ENCODE results near the gene DCST2.

DCST2 gene

DNA sequence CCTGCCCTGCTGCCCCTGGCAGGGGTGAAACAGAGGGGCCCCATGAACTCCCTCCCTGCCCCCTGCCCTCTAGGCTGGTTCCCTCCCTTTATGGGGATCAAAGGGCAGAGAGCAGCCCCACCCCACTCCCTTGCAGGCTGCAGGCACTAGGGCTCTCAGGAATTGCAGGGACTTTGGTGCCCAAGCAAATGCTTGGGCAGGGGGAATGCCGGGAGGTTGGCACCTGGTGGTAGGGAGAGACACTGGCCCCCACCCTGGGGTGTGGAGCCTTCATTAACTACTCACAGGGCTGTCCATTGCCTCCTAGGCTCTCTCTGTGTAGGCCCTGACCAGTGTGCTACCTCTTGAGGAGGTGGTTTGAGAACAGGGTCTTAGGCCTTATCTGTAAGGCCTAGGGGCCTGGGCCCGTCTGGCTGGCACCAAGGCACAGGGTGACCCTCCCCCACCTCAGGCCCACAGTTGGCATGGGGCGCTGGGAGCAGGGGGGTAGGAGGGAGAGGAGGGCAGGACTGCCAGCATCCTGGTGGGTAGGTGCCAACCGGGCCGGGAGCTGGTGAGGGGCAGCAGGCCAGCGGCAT is 26.2 kb downstream of the DCST2 start:
- Histone ChIP-seq H3K27me3 (replicated peaks in 2 of 5; ENCODE audit: control insufficient read depth in 4 of 5, insufficient read depth in 5 of 5, low read length in 4 of 5) (no peaks in the 10 kb centered on the region), H3K9me3 (ENCODE audit: control extremely low read depth in 1 of 5, control insufficient read depth in 4 of 5, insufficient read depth in 2 of 5, low read depth in 1 of 5, low read length in 4 of 5) (no peaks in the 10 kb centered on the region), H3K4me1 (ENCODE audit: control extremely low read depth in 1 of 4, control insufficient read depth in 4 of 4, insufficient read depth in 4 of 4, low read length in 3 of 4) (peaks cover 11 to 95% (median 83%) of the 10 kb centered on the region in 4 experiments), H3K4me3 (ENCODE audit: control insufficient read depth in 1 of 7, extremely low read depth in 1 of 7, insufficient read depth in 4 of 7, low read depth in 2 of 7, low read length in 6 of 7) (peak overlapping the region in 1 of 7 experiments; percentile 7), H3K36me3 (ENCODE audit: control insufficient read depth in 4 of 4, insufficient read depth in 4 of 4, low read length in 3 of 4) (no peaks in the 10 kb centered on the region), H3K27ac (ENCODE audit: insufficient read depth in 1 of 2, low read depth in 1 of 2, low read length in 2 of 2, poor library complexity in 1 of 2, severe bottlenecking in 2 of 2) (no peak overlapping the region)
- DNase-seq: no peak
- 70% methylated on average over 2 of the region's 6 CpGs for WGBS (ENCODE audit: insufficient coverage)
- POLR2A ChIA-PET: interaction anchor here (0.7 to 1.1 kb wide), 2 partner anchors 8 to 52 kb away, joined by 3 to 4 read pairs; partner anchors contain the start of gene PBXIP1
- CTCF ChIA-PET: interaction anchor here (0.7 to 4.2 kb wide), 12 partner anchors 7 to 71 kb away, joined by 3 to 33 read pairs (median 6); partner anchors contain the start of genes PBXIP1 and PMVK

GRCh38 chr1:155006601-155007101 is 26.9 kb downstream of the DCST2 start:
- ChIA-PET POLR2A (interaction anchor here (0.7 kb wide), 2 partner anchors 33 to 37 kb away, joined by 3 read pairs; no protein-coding TSS in a partner anchor), CTCF (interaction anchor here (0.7 to 4.2 kb wide), 8 partner anchors 8 to 38 kb away, joined by 3 to 33 read pairs (median 8); no protein-coding TSS in a partner anchor)
- WGBS (ENCODE audit: insufficient coverage): no CpG with 5 or more reads among the region's 2 CpGs
- Histone ChIP-seq H3K4me3 (ENCODE audit: control insufficient read depth in 1 of 7, extremely low read depth in 1 of 7, insufficient read depth in 4 of 7, low read depth in 2 of 7, low read length in 6 of 7) (no peak overlapping the region), H3K4me1 (ENCODE audit: control extremely low read depth in 1 of 4, control insufficient read depth in 4 of 4, insufficient read depth in 4 of 4, low read length in 3 of 4) (peaks cover 11 to 91% (median 78%) of the 10 kb centered on the region in 4 experiments), H3K27ac (ENCODE audit: insufficient read depth in 1 of 2, low read depth in 1 of 2, low read length in 2 of 2, poor library complexity in 1 of 2, severe bottlenecking in 2 of 2) (no peak overlapping the region), H3K9me3 (ENCODE audit: control extremely low read depth in 1 of 5, control insufficient read depth in 4 of 5, insufficient read depth in 2 of 5, low read depth in 1 of 5, low read length in 4 of 5) (no peaks in the 10 kb centered on the region), H3K27me3 (replicated peaks in 2 of 5; ENCODE audit: control insufficient read depth in 4 of 5, insufficient read depth in 5 of 5, low read length in 4 of 5) (no peaks in the 10 kb centered on the region), H3K36me3 (ENCODE audit: control insufficient read depth in 4 of 4, insufficient read depth in 4 of 4, low read length in 3 of 4) (no peaks in the 10 kb centered on the region)
- peak; percentile 34 to 74 (median 68) for DNase-seq

GRCh38 chr1:155005076-155006011 is 28.2 kb downstream of the DCST2 start:
- H3K4me1 ChIP-seq (ENCODE audit: control extremely low read depth in 1 of 4, control insufficient read depth in 4 of 4, insufficient read depth in 4 of 4, low read length in 3 of 4): peaks cover 11 to 90% (median 79%) of the 10 kb centered on the region in 4 experiments

GRCh38 chr1:155004352-155005075 is 29.1 kb downstream of the DCST2 start:
- CTCF ChIA-PET: interaction anchor here (0.8 to 14.0 kb wide), 4 partner anchors 13 to 40 kb away, joined by 3 to 320 read pairs (median 118); partner anchors contain the start of genes CKS1B, FLAD1 and SHC1
- Histone ChIP-seq H3K27ac (ENCODE audit: insufficient read depth in 1 of 2, low read depth in 1 of 2, low read length in 2 of 2, poor library complexity in 1 of 2, severe bottlenecking in 2 of 2) (peak overlapping the region in 1 of 2 experiments; percentile 78), H3K9me3 (ENCODE audit: control extremely low read depth in 1 of 5, control insufficient read depth in 4 of 5, insufficient read depth in 2 of 5, low read depth in 1 of 5, low read length in 4 of 5) (no peaks in the 10 kb centered on the region), H3K36me3 (ENCODE audit: control insufficient read depth in 4 of 4, insufficient read depth in 4 of 4, low read length in 3 of 4) (no peaks in the 10 kb centered on the region), H3K27me3 (replicated peaks in 2 of 5; ENCODE audit: control insufficient read depth in 4 of 5, insufficient read depth in 5 of 5, low read length in 4 of 5) (no peaks in the 10 kb centered on the region), H3K4me3 (ENCODE audit: control insufficient read depth in 1 of 7, extremely low read depth in 1 of 7, insufficient read depth in 4 of 7, low read depth in 2 of 7, low read length in 6 of 7) (peak overlapping the region in 6 of 7 experiments; percentile 23 to 95 (median 85)), H3K4me1 (ENCODE audit: control extremely low read depth in 1 of 4, control insufficient read depth in 4 of 4, insufficient read depth in 4 of 4, low read length in 3 of 4) (peaks cover 14 to 90% (median 82%) of the 10 kb centered on the region in 4 experiments)
- POLR2A ChIA-PET: no interaction called here
- 88% methylated on average over 3 of the region's 5 CpGs for WGBS (ENCODE audit: insufficient coverage)
- DNase-seq: no peak

More at GRCh38 chr1:155005076-155006011, 28.2 kb downstream of the DCST2 start:
- Histone ChIP-seq H3K36me3 (ENCODE audit: control insufficient read depth in 4 of 4, insufficient read depth in 4 of 4, low read length in 3 of 4) (no peaks in the 10 kb centered on the region), H3K9me3 (ENCODE audit: control extremely low read depth in 1 of 5, control insufficient read depth in 4 of 5, insufficient read depth in 2 of 5, low read depth in 1 of 5, low read length in 4 of 5) (no peaks in the 10 kb centered on the region), H3K4me3 (ENCODE audit: control insufficient read depth in 1 of 7, extremely low read depth in 1 of 7, insufficient read depth in 4 of 7, low read depth in 2 of 7, low read length in 6 of 7) (peak overlapping the region in 3 of 7 experiments; percentile 32 to 95 (median 37)), H3K27ac (ENCODE audit: insufficient read depth in 1 of 2, low read depth in 1 of 2, low read length in 2 of 2, poor library complexity in 1 of 2, severe bottlenecking in 2 of 2) (peak overlapping the region in 1 of 2 experiments; percentile 78), H3K27me3 (replicated peaks in 2 of 5; ENCODE audit: control insufficient read depth in 4 of 5, insufficient read depth in 5 of 5, low read length in 4 of 5) (no peaks in the 10 kb centered on the region)
- CTCF ChIA-PET: interaction anchor here (0.7 to 14.0 kb wide), 8 partner anchors 9 to 34 kb away, joined by 3 to 320 read pairs (median 9); partner anchors contain the start of genes CKS1B, FLAD1 and SHC1
- no peak for DNase-seq
- WGBS (ENCODE audit: insufficient coverage): 100% methylated on average over 1 of the region's 17 CpGs
- POLR2A ChIA-PET: interaction anchor here (0.7 kb wide), 2 partner anchors 34 to 36 kb away, joined by 3 read pairs; no protein-coding TSS in a partner anchor

DNA sequence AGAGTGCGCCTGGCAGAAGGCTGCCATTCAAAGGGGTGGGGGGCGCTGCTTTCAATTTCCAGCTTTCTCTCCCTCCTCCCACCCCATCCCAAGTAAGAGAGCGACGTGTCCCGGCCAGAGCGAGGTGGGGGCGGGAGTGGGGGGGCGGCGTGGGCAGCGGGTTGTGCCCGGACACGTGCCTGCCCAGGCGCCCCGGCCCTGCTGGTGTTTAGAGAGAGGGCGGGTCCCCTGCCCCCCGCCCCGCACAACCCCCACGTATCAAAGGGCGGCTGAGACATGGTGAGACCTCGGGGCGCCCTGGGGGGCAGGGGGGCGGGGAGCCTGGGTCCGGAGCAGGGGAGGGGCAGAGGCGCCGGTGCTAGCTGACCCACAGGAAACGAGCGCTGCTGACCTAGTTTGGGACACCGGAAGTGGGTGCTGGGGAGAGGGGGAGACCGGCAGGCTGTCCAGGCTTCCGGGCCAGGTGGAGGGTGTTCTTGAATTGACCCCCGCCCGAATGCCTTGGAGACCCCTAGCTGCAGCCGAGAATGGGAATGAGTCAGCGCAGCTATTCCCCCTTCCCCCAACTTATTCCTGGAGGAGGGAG is 29.7 kb downstream of the DCST2 start:
- DNase-seq: no peak
- POLR2A ChIA-PET: interaction anchor here (1.2 kb wide), 1 partner anchor 8 kb away, joined by 3 read pairs; no protein-coding TSS in a partner anchor
- peaks cover 14 to 90% (median 87%) of the 10 kb centered on the region in 4 experiments for H3K4me1 ChIP-seq (ENCODE audit: control extremely low read depth in 1 of 4, control insufficient read depth in 4 of 4, insufficient read depth in 4 of 4, low read length in 3 of 4)

More for the DNA sequence above, 29.7 kb downstream of the DCST2 start:
- Histone ChIP-seq H3K4me3 (ENCODE audit: control insufficient read depth in 1 of 7, extremely low read depth in 1 of 7, insufficient read depth in 4 of 7, low read depth in 2 of 7, low read length in 6 of 7) (peak overlapping the region; percentile 73 to 95 (median 86)), H3K9me3 (ENCODE audit: control extremely low read depth in 1 of 5, control insufficient read depth in 4 of 5, insufficient read depth in 2 of 5, low read depth in 1 of 5, low read length in 4 of 5) (no peaks in the 10 kb centered on the region), H3K36me3 (ENCODE audit: control insufficient read depth in 4 of 4, insufficient read depth in 4 of 4, low read length in 3 of 4) (no peaks in the 10 kb centered on the region), H3K27ac (ENCODE audit: insufficient read depth in 1 of 2, low read depth in 1 of 2, low read length in 2 of 2, poor library complexity in 1 of 2, severe bottlenecking in 2 of 2) (peak overlapping the region in 1 of 2 experiments; percentile 78), H3K27me3 (replicated peaks in 2 of 5; ENCODE audit: control insufficient read depth in 4 of 5, insufficient read depth in 5 of 5, low read length in 4 of 5) (no peaks in the 10 kb centered on the region)
- WGBS (ENCODE audit: insufficient coverage): 0% methylated on average over 9 of the region's 34 CpGs
- CTCF ChIA-PET: interaction anchor here (0.8 to 14.0 kb wide), 4 partner anchors 13 to 41 kb away, joined by 3 to 320 read pairs (median 118); partner anchors contain the start of genes CKS1B, FLAD1 and SHC1
